ENCODE results near the gene LIN9. TPM values are rescaled to one million over a fixed set of nuclear protein-coding genes. Genes with fewer than 3 reads are reported as not detected.

LIN9 gene
- total RNA-seq, 4 donors from 2014 or later = 2.1 to 4.7 (median 2.8) TPM

DNA sequence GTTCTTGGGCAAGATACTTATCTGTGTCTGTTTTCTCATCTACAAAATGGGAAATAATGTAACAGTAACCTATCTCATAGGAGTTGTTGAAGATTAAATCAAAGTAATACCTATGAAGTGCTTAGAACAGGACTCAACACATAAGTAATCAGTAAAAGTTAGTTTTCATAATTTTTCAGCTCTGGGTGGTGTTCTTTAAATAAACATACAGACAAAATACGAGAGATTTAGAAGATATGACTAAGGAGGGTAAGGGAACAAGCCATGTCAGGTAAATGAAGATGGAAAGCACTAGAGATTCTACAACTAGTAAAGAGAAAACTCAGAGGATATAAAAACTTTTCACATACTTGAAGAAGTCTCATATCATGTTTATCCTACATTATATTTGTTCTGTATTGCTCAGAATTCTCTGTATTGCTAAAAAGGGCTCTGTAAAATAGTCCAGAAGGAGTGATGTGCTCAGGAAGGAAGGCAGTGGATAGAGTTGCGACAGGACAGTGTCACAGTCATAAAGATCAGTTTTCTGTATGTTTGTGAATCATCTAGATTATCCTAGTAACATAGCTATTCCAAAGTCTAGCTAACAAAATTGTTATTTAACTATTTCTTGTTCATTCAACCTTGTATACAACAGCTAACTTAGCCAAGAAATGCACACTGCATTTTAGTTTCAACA lies 16.0 kb downstream of the LIN9 start:
- no peak overlapping the region for H3K4me3 ChIP-seq
- in situ Hi-C loops (cut with MboI; ENCODE audit: low sequenced_read_pairs in 4 of 4) (no loop called here), intact Hi-C loops (cut with DNase I; ENCODE audit: low total_unique reads) (no loop called here)
- ATAC-seq = no peak
- H3K27me3 ChIP-seq = no peaks in the 10 kb centered on the region
- H3K36me3 ChIP-seq = no peaks in the 10 kb centered on the region
- H3K9me3 ChIP-seq = no peaks in the 10 kb centered on the region
- no peak for DNase-seq
- no peaks in the 10 kb centered on the region for H3K4me1 ChIP-seq
- no peak overlapping the region for H3K27ac ChIP-seq
- TF ChIP-seq POLR2A (IDR thresholded peaks at IDR 0.05) = no peak
- TF ChIP-seq, protein P1, sequence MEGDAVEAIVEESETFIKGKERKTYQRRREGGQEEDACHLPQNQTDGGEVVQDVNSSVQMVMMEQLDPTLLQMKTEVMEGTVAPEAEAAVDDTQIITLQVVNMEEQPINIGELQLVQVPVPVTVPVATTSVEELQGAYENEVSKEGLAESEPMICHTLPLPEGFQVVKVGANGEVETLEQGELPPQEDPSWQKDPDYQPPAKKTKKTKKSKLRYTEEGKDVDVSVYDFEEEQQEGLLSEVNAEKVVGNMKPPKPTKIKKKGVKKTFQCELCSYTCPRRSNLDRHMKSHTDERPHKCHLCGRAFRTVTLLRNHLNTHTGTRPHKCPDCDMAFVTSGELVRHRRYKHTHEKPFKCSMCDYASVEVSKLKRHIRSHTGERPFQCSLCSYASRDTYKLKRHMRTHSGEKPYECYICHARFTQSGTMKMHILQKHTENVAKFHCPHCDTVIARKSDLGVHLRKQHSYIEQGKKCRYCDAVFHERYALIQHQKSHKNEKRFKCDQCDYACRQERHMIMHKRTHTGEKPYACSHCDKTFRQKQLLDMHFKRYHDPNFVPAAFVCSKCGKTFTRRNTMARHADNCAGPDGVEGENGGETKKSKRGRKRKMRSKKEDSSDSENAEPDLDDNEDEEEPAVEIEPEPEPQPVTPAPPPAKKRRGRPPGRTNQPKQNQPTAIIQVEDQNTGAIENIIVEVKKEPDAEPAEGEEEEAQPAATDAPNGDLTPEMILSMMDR (IDR thresholded peaks at IDR 0.05 in 4 of 5, conservative IDR thresholded peaks at IDR 0.05 in 1 of 5) = no peak

DNA sequence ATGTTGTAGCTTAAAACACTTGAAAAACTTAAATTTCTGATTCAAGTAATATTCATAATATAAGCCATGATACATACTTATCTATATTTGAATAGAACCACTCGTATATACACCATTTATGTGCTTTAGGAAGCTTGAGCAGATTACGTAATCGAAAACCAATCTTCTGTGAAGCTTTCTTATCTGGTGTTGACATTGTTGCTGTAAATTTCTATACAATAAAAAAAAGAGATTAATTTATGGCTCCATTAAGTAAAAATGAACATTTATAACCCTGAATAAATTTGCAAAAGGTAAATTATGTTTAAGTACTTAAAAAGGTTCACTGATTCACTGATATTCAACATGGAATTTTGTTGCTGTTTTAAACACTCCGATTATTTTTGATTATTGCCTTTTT lies 21.4 kb downstream of the LIN9 start:
- intact Hi-C loops (cut with DNase I; ENCODE audit: low total_unique reads) (no loop called here), in situ Hi-C loops (cut with MboI; ENCODE audit: low sequenced_read_pairs in 4 of 4) (no loop called here)
- no peaks in the 10 kb centered on the region for H3K4me1 ChIP-seq
- no peak for ATAC-seq
- no peak for DNase-seq
- H3K4me3 ChIP-seq = no peak overlapping the region
- peaks cover 0 to 3% of the 10 kb centered on the region in 2 donors for H3K36me3 ChIP-seq
- no peak overlapping the region for H3K27ac ChIP-seq
- H3K9me3 ChIP-seq = no peaks in the 10 kb centered on the region
- TF ChIP-seq, protein P1 (IDR thresholded peaks at IDR 0.05 in 4 of 5, conservative IDR thresholded peaks at IDR 0.05 in 1 of 5) = no peak
- no peak for TF ChIP-seq POLR2A (IDR thresholded peaks at IDR 0.05)
- no peaks in the 10 kb centered on the region for H3K27me3 ChIP-seq

DNA sequence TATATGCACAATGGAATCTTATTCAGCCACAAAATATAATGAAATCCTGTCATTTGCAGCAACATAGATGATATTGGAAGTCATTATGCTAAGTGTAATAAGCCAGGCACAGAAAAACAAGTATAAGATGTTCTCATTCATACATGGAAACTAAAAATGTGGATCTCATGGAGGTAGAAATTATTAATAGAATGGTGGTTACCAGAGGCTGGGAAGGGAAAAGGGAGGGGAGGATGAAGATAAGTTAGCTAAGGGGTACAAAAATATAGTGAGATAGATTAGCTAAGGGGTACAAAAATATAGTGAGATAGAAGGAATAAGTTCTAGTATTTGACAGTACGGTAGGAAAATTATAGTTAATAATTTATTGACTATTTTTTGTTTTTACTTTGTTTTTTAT lies 27.9 kb downstream of the LIN9 start:
- H3K4me1 ChIP-seq = no peaks in the 10 kb centered on the region
- H3K36me3 ChIP-seq = peaks cover 0 to 3% of the 10 kb centered on the region in 2 donors
- in situ Hi-C loops (cut with MboI; ENCODE audit: low sequenced_read_pairs in 4 of 4) = no loop called here
- no peaks in the 10 kb centered on the region for H3K27me3 ChIP-seq
- TF ChIP-seq POLR2A (IDR thresholded peaks at IDR 0.05) = no peak
- TF ChIP-seq, protein P1 (IDR thresholded peaks at IDR 0.05 in 4 of 5, conservative IDR thresholded peaks at IDR 0.05 in 1 of 5) = no peak
- no peaks in the 10 kb centered on the region for H3K9me3 ChIP-seq
- DNase-seq = no peak
- no peak overlapping the region for H3K27ac ChIP-seq
- no peak for ATAC-seq
- no peak overlapping the region for H3K4me3 ChIP-seq
- intact Hi-C loops (cut with DNase I; ENCODE audit: low total_unique reads) = no loop called here

DNA sequence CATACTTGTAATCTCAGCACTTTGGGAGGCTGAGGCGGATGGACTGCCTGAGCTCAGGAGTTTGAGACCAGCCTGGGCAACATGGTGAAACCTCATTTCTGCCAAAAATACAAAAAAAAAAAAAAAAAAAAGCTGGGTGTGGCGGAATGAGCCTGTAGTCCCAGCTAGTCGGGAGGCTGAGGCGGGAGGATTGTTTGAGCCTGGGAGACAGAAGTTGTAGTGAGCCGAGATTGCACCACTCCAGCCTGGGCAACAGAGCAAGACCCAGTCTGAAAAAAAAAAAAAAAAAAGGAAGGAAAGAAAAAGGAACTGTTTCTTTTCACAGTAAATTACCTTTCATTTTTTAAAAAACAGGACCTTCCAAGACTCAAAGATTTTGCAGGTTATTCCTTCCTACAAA lies 29.5 kb downstream of the LIN9 start:
- peaks cover 0 to 3% of the 10 kb centered on the region in 2 donors for H3K36me3 ChIP-seq
- no peak for TF ChIP-seq POLR2A (IDR thresholded peaks at IDR 0.05)
- TF ChIP-seq, protein P1 (IDR thresholded peaks at IDR 0.05 in 4 of 5, conservative IDR thresholded peaks at IDR 0.05 in 1 of 5) = no peak
- in situ Hi-C loops (cut with MboI; ENCODE audit: low sequenced_read_pairs in 4 of 4) = no loop called here

DNA sequence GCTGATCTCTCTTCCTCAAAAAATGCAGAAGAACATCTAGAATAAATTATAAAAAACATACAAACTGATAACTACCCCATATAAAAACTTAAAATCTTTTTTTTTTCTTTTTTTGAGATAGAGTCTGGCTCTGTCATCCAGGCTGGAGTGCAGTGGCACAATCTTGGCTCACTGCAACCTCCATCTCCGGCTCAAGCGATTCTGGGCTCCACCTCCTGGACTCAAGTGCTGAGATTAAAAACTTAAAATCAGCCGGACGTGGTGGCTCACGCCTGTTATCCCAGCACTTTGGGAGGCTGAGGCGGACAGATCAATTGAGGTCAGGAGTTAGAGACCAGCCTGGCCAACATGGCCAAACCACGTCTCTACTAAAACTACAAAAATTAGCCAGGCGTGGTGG lies 31.1 kb downstream of the LIN9 start:
- intact Hi-C loops (cut with DNase I; ENCODE audit: low total_unique reads) (no loop called here), in situ Hi-C loops (cut with MboI; ENCODE audit: low sequenced_read_pairs in 4 of 4) (no loop called here)
- Histone ChIP-seq H3K9me3 (no peaks in the 10 kb centered on the region), H3K4me3 (no peak overlapping the region), H3K4me1 (no peaks in the 10 kb centered on the region), H3K27ac (no peak overlapping the region), H3K27me3 (no peaks in the 10 kb centered on the region), H3K36me3 (no peaks in the 10 kb centered on the region)
- DNase-seq = no peak
- no peak for ATAC-seq
- TF ChIP-seq, protein P1 (IDR thresholded peaks at IDR 0.05 in 4 of 5, conservative IDR thresholded peaks at IDR 0.05 in 1 of 5) = no peak
- no peak for TF ChIP-seq POLR2A (IDR thresholded peaks at IDR 0.05)

More for the DNA sequence above, 29.5 kb downstream of the LIN9 start:
- Histone ChIP-seq H3K9me3 (no peaks in the 10 kb centered on the region), H3K4me3 (no peak overlapping the region), H3K27me3 (no peaks in the 10 kb centered on the region), H3K4me1 (no peaks in the 10 kb centered on the region), H3K27ac (no peak overlapping the region)
- ATAC-seq (no peak), DNase-seq (no peak)
- intact Hi-C loops (cut with DNase I; ENCODE audit: low total_unique reads) = no loop called here
